Endometrium (tissue), 2 donors: Measurements from ENCODE around the gene NANOS3.
A peak's percentile ranks its signal among the peaks of the same experiment; 100 is the strongest.
"Not testable (repeated sequence)": the region's sequence is repeated elsewhere in the genome, so short reads cannot be mapped to it uniquely, and the experiment has no call there.

Experiments used
- FAIRE-seq: peaks from 2 replicates; lab custom pipeline; 2012; peaks lifted over from hg19 to GRCh38; lab: Jason Lieb, UNC
- donor health status: control.
- donor health status: control.

The NANOS3 gene

DNA sequence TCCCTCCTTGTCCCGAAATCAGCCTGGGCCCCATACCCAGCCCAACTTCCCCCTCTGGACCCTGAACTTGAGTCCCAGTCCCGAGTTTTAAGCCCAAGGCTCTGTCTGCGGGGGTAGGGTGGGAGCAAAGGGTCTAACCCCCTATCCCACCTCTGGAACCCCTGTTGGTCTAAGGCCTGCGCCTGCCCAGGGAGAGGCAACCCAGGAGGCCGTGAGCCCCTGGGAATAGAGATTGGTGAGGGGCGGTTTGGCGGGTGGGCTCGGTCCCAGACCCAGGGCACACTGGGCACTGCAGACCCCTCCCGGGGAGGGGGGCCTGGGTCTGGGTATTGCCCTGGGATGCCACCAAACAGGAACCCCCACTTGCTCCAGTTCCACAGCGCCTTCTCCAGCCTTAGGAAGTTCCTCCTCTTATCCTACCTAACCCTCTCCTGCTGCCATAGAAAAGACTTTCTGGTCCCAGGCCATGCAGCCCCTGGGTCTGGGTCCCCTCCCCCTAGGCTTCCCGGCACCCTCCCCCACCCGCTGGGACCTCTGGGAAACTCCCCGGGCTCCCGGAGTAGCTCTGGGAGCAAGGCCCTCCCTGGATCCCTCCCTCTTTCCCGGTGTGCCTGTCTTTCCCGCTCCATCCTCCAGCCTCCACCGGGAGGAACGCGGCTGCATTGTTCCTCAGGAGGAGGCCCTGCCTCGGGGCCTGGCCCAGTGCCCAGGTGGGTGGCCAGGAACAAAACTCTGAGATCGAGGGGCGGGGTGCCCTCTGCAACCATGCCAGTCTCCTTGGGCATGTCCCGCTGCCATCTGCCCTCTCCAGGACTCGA lies 33.6 kb upstream of the NANOS3 start:
- FAIRE-seq: no peak

DNA sequence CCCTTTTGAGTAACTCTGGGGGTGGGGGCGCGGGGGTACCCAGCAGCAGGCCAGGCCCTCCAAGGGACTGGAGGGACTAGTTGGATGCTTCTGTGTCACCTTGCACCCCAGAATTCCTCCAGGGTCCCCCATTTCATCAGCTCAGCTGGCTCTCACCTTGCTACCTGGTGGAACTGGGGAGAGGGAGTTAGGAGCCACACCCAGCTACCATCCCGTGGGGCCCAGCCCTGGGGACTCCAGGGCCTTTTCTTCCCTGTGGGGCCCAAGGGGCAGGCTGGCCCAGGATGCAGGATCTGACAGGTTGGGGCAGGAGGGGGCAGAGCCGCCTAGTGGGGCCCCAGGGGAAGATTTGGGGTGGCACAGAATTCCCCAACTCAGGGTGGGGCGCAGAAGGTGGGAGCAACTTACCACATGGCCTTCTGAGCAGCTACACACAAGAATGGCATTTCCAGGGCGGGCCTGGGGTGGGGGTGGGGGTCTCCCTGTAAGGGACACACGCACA lies 32.8 kb upstream of the NANOS3 start:
- FAIRE-seq: no peak

DNA sequence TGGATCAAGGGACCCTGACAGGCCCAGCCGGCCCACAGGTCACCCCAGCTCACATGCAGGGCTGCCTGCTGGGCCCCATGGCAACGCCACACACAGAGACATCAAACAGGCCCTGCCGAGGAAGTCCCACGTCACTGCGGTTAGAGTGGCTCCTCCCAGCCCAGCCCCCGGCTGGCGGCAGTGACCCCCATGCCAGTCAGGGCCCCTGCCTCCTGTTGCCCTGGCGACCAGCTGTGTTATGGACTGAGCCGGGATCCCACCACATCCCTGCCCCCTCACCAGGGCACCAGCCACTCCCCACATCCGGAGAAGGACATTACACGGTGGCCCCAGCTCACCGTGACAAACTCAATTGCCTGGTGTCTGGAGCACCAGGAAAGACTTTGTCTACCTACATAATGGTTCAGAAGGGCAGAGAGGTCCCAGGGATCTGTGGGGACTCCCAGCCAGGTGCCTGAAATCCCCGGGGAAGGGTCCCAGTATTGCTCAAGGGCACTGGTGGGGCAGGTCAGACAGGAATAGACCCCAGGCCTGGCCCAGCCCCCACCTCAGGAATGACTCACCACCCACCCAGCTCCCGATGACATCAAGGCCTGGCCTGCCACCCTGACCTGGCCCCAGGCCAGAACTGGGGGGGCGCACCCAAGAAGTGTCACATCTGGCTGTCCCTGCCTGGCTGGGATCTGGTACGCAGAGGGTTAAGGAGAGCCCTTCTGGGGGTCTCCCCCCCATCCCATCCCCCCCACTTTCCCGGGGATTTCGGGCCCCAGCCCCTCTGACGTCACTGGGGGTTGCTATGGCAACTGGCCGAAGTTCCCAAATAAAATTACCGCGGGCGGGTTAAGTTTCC lies 30.2 kb upstream of the NANOS3 start:
- no peak for FAIRE-seq

DNA sequence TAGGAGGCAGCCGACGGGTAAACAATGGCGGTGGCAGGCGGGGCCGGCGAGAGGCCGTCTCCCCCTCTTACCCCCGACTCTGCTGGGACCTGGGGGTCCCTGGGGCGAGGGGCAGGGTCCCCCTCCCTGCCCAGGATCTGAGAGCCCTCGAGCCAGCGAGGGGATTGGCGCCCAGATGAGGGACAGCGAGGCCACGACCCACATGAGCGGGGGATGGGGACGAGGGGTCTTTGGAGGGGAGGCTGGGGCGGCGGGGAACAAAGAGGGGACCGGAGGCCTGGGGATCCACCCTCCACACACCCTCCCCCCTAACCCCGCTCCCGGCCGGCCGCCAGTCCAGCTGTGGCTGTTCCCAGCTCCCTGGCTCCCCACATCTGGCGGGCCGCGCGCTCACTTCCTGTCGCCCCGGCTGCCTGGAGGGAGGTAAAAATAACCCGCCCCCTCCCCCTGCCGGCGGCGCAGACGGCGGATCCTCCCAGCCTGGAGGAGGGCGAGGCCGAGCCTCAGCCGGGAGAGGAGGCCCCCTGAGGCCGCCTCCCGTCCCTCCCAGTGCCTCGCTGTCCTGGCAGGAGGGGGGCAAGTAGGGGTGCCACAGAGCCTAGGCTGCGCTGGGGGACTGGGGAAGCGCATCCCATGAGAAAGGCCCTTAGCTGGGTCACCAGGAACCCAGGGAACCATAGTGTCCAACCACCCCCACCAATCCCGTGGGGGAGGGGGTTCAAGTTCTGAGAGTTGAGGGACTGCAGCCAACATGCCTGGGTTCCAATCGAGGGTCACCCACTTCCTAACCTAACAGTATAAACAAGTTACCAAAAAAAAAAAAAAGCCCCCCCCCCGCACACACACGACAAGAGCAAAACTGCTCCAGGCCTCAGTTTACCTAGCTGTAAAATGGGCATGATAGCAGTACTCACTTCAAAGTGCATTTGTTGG lies 29.3 kb upstream of the NANOS3 start:
- FAIRE-seq: no peak

DNA sequence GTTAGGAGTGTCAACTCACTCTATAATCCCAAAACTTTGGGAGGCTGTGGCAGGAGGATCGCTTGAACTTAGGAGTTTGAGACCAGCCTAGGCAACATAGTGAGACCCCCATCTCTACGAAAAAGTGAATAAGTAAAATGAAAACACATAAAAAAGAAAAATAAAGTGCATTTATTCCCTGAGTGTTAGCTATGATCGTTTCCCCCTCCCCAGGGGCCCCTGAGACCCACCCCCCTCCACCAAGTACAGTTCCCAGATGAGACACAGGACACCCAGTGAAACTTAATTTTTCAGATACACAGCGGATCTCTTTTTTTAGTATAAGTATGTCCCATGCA lies 28.6 kb upstream of the NANOS3 start:
- no peak for FAIRE-seq

DNA sequence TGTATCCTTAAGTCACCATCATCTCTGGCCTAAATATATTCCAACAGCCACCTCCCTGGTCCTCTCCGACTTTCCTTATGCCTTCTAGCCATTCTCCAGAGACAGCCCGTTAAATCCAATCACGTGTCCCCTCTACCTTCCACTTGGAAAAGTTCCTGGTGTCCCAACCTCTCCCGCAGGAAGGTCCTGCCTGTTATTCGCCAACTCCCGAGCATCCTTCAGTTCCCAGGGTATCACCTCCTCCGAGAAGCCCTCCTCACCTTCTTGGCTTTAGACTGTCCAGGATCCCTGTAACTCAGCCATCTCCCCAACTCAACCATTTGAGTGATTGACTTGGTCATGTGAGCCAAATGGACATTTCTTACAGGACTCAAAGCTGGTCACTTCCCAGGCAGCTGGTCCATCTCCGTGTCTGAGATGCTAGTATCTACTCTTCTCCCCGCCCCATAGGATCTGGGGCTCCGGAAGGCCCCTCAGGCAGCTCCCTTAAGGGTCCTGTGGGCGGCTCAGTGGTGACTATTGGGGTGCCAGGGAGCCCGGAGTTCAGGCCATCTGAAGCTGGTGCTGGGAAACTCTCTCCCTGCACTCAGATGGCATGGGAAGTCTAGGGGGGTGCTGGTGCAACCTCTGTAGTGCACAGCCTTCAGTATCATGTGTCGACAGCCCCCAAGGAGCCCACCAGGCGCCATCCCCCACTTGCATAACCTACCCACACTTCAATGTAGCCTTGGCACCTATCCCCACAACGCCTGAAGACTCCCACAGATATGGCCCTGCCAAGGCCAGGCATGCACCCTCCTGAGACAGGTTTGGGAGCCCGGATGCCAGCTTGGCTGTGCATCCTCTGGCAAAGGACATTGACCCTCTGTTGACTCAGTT lies 27.9 kb upstream of the NANOS3 start:
- no peak for FAIRE-seq

DNA sequence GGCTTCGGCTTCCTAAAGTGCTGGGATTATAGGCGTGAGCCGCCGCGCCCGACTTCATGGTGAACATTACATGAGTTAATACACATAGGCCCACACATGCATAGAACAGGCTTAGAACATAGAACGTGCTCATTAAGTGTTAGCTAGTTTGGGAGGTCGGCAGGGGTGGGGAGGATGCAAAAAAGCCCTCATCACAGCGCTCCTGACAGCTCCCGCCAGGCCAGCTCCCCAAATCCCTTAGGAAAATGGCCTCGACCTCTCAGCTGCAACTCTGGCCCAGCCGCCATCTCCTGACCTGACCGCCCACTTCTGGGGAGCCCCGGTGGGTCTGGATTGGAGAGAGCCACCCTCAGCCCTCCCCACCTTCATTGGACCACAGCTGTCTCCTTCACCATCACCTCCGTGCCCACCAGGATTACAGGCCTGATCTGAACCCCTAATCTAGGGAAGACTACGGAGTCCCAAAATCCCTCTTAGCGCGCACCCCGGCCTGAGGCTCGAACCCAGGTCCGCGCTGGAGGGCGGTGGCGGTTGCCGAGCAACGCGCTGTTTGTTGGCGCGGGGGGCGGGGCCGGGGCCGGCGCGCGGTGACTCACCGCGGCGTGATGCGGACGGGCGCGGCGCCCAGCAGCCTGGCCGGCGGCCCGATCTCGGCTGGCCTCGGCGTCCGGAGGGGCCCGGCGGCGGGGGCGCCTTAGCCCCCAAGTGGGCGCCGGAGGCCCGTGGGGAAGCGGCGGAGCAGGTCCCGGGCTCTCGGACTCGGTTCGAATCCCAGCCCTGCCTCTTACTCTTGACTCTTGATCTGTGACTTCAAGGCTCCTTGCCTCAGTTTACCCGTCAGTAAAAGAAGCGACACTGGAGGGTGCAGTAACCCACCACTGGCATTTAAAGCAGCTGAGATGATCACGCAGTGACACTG lies 26.7 kb upstream of the NANOS3 start:
- no peak for FAIRE-seq

DNA sequence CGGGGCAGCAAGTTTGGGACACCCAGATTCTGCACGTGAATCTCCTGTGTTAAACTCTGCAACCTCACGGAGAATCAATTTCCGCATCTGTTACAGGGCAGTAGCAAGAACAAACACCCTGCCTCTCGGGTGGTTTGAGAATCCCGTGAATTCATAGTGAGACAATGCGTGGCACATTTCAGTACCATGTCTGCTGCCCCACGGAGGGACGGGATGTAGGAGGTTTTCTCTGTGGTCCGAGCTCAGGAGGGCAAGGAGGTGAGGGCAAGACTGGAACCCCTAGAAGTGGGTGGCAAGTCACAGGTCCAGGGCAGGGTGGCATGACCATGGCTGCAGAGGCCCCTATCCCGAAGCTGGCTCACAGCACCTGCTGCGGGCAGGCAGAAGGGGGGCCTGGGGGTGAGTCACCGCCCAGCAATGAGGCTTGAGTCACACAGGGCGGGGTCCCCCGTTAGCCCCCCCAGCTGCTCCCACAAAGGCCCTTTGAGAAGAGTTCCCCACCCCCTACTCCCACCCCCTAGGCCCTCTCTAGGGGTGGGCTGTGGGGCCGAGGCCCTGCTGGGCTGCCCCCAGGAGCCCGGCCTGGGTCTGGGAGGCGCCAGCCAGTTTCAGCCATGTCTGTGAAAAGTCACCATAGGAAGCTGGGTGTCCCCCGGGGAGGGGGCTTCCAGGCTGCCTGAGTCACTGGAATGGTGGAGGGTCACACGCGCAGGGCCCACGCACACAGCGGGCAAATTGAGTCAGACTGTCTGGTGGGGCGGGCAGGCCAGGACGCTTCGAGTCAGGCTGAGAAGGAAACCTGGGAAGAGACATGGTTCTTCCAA lies 25.8 kb upstream of the NANOS3 start:
- FAIRE-seq: no peak

DNA sequence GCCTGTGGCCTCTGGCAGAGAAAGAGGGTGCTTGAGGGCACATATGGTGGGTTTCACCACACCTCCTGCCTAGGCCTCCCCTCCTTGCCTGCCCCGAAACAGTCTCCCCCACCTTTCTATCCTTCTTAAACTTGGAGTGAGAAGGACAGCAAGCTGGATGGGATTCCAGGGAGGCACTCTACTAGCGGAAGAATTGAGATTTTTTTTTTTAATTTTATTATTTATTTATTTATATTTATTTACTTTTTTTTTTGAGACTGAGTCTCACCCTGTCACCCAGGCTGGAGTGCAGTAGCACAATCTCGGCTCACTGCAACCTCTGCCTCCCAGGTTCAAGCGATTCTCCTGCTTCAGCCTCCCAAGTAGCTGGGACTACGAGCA lies 25.2 kb upstream of the NANOS3 start:
- not testable (repeated sequence) for FAIRE-seq

DNA sequence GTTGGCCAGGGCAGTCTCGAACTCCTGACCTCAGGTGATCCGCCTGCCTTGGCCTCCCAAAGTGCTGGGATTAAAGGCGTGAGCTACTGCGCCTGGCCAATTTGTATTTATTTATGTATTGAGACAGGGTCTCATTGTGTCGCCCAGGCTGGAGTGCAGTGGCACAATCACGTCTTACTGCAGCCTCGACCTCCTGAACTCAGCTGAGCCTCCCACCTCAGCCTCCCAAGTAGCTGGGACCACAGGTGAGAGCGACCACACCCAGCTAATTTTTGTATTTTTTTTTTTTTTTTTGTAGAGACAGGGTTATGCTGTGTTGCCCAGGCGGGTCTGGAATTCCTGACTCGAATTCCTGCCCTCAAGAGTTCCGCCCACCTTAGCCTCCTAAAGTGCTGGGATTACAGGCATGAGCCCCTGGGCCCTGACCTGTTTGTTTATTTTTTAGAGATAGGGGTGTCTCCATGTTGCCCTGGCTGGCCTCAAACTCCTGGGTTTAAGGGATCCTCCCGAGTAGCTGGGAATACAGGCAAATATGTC lies 24.7 kb upstream of the NANOS3 start:
- not testable (repeated sequence) for FAIRE-seq

DNA sequence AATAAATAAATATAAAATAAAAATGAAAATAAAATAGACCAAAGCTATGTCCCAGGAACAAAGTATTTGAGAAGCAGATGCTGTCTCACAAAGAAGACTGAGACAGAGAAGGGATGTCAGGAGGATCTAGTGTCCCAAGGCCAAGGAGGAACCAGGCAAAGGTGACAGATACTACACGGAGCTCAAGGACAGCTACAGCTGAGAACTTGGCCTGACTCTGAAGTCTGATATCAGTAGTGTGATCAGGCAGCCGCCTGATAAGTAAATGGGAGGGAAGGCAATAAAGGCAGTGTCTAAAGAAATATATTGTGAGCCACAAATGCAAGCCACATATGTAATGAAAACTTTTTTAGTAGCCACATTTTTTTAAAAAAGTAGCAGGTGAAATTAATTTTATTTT lies 20.4 kb upstream of the NANOS3 start:
- no peak for FAIRE-seq

DNA sequence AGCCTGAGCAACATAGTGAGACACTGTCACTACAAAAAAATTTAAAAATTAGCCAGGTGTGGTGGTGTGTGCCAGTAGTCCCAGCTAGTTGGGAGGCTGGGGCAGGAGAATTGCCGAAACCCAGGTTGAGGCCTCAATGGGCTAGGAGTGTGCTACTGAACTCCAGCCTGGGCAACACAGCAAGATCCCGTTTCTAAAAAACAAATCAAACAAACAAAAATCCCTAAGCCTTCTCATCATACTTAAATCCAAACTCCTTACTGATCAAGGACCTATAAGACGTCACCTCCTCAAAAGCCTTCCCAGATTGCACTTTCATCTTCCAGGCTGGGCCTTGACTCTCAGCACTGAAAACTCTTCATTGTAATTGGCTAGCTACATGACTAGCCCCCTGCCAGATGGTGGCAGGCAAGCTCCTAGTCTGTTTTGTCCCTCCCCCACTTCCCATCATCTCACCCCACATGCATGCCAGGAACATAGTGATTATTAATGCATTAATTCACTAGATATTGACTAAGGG lies 17.5 kb upstream of the NANOS3 start:
- FAIRE-seq: no peak

DNA sequence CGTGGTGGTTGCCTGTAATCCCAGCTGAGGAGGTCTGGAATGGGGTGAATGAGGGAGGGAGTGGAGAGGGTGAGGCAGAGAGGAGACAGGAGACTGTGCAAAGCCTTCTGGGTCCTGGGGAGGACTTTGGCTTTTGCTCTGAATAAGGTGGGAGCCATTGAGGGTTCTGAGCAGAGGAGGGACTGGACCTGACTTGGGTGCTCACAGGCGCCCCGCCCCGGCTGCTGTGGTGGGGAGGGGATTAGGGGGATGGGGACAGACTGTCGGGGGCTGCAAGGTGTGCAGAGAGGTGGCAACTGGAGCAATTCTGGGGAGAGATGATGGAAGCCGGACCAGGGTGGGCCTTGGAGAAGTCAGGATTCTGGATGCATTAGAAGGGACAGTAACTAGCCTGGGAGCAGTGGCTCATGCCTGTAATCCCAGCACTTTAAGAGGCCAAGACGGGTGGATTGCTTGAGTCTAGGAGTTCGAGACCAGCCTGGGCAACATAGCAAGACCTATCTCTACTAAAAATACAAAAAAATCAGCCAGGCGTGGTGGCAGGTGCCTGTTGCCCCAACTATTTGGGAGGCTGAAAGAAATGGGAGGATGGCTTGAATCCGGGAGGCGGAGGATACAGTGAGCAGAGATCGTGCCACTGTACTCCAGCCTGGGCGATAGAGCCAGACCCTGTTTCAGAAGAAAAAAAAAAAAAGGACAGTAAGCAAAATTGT lies 16.1 kb upstream of the NANOS3 start:
- FAIRE-seq: no peak

DNA sequence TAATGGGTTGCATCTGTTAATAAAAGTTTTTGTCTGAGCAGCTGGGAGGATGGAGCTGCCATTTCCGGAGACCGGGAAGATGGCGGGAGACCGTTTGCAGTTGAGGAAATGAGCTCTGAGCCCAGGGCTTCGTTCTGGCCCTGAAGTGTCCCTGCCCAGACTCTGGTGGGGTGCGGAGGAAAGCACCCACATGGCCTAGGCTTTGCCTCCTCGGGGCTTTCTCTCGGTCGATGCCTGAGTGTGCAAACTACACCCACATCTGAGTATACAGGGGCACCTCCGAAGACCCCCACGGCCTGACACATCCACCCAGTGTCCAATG lies 15.6 kb upstream of the NANOS3 start:
- no peak for FAIRE-seq

DNA sequence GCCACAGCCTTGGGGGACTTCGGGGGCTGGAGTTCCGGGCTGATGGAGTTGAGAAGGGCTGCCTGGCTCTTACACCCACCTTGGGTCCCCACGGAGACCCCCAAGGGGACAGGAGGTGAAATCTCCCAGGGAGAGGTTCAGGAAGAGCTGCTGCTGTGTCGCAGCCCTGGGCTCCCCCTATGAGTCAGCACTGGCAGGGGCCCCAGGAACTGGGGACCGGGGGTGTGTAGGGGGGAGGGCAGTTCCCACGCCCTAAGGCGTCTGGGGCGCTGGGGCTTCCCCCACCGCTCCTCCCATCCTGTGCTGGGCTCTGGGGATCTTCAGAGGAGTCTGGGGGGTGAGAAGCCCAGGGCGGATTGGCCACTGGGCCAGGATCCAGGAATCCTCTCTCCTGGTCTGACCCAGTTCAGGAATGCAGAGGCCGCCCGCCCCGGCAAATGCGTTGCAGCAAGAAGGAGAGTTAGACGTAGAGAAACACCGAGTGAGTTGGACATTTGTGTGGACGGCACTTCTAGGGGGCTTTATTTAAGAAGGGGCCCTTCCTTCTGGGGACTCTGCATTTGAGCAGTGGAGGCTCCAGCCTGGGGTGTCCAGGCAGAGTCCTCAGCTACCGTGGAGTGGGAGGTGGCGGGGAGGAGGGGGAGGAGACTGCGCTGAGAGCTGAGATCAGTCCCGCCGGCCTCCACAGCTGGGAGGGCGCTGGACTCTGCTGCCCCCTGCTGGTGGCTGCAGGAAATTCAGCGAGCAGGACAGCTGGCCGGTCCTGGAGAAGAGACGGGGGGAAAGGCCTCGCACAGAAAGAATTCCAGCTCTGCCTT lies 15.0 kb upstream of the NANOS3 start:
- peak; percentile 35 for FAIRE-seq

DNA sequence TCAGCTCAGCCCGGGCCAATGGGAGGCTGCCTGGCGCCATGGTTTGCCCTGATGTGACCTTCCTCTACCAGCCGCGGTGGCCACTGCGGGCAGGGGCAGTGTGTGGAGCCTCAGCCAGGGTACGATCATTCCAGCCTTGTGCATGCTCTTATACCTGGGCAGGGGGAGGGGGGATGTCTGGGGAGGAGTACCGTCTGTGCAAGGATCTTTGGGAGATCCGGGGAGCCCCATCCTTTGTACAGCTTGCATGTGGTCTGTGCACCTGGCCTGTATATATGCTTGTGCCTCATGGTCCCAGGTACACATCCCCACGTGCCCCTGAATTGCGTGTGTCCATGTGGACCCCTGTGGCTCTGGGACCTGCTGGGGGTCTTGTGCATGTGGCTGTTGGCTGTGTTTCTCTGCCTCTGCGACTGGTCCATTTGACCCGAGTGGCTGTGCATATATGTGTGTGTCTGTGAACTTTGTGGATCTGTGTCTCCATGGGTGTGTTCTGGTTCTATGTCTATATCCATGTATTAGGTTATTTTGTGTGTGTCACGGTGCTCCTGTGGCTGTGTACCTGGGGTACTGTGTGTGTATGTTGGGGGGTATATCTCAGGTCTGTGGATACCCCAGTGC lies 12.8 kb upstream of the NANOS3 start:
- no peak for FAIRE-seq
